DND-41 (cell line): ENCODE results near the gene ACIN1.

ENCODE experiments used
- ATAC-seq: fragments of 200-7000 bp; cut with Tn5 transposase; 3 replicates; pipeline ENCODE4 v1.9.1; 2021; ENCODE audit warnings: low read depth; ENCODE audit not compliant: insufficient read depth
- DNase-seq: peaks from one replicate; pipeline ENCODE4 v3.0.0-alpha.2; 2020
- H2AFZ ChIP-seq: 2 replicates; pipeline ENCODE4 v1.6.0; 2012; ENCODE audit warnings: low read depth, low read length
- H3K27ac ChIP-seq: 2 replicates; pipeline ENCODE4 v1.5.1; 2012; ENCODE audit warnings: low read length, inconsistent platforms
- H3K27me3 ChIP-seq: fragments of 200-600 bp; sonication (generic); 2 replicates; pipeline ENCODE4 v1.6.0; 2012; ENCODE audit warnings: low read length, mild to moderate bottlenecking, inconsistent platforms; ENCODE audit not compliant: insufficient read depth, poor library complexity
- H3K36me3 ChIP-seq: 2 replicates; pipeline ENCODE4 v1.5.1; 2012; ENCODE audit warnings: low read length, inconsistent platforms; ENCODE audit not compliant: insufficient read depth
- H3K4me1 ChIP-seq: 2 replicates; pipeline ENCODE4 v1.5.1; 2012; ENCODE audit warnings: mild to moderate bottlenecking, low read length; ENCODE audit not compliant: insufficient read depth
- H3K4me2 ChIP-seq: 2 replicates; pipeline ENCODE4 v1.6.0; 2012; ENCODE audit warnings: mild to moderate bottlenecking, moderate library complexity, low read length, inconsistent platforms; ENCODE audit not compliant: insufficient read depth
- H3K4me3 ChIP-seq, 2 experiments: fragments of 200-600 bp in 1 of 2; shearing (Covaris generic) in 1 of 2; 2 replicates each; pipeline ENCODE4 v1.5.1; 2012 to 2016; ENCODE audit warnings: inconsistent platforms in 2 of 2, low read length in 2 of 2, mild to moderate bottlenecking in 2 of 2, low read depth in 1 of 2, moderate library complexity in 1 of 2
- H3K79me2 ChIP-seq: 2 replicates; pipeline ENCODE4 v1.6.0; 2012; ENCODE audit warnings: low read length, inconsistent platforms; ENCODE audit not compliant: insufficient read depth
- H3K9ac ChIP-seq: 2 replicates; pipeline ENCODE4 v1.6.0; 2012; ENCODE audit warnings: low read depth, mild to moderate bottlenecking, inconsistent platforms, low read length, moderate library complexity
- H3K9me3 ChIP-seq: 2 replicates; pipeline ENCODE4 v1.5.1; 2012; ENCODE audit warnings: low read length, moderate library complexity, mild to moderate bottlenecking, inconsistent platforms; ENCODE audit not compliant: insufficient read depth, severe bottlenecking
- H4K20me1 ChIP-seq: 2 replicates; pipeline ENCODE4 v1.6.0; 2012; ENCODE audit warnings: low read length; ENCODE audit not compliant: insufficient read depth
- CTCF ChIP-seq: IDR thresholded peaks from 2 replicates; pipeline ENCODE4 v1.5.1; 2012; ENCODE audit warnings: borderline replicate concordance, low read length, moderate library complexity, mild to moderate bottlenecking; ENCODE audit not compliant: poor library complexity, severe bottlenecking; ENCODE audit errors: extremely low read depth
- EZH2 ChIP-seq: IDR thresholded peaks from 3 replicates; pipeline ENCODE4 v1.6.1; 2012; ENCODE audit warnings: borderline replicate concordance, low read depth, mild to moderate bottlenecking, moderate library complexity, low read length, inconsistent platforms; ENCODE audit not compliant: severe bottlenecking

The ACIN1 gene

GRCh38 chr14:23045419-23046357 lies 49.2 kb downstream of the ACIN1 start:
- H3K79me2 ChIP-seq = no peaks in the 10 kb centered on the region
- no peak overlapping the region for H3K4me3 ChIP-seq
- H3K36me3 ChIP-seq = no peaks in the 10 kb centered on the region
- no peaks in the 10 kb centered on the region for H3K4me1 ChIP-seq
- no peak overlapping the region for H2AFZ ChIP-seq
- no peak for TF ChIP-seq EZH2
- no peak for TF ChIP-seq CTCF
- no peaks in the 10 kb centered on the region for H3K9me3 ChIP-seq
- H3K9ac ChIP-seq = no peak overlapping the region
- no peaks in the 10 kb centered on the region for H4K20me1 ChIP-seq
- peaks cover 2% of the 10 kb centered on the region for H3K27me3 ChIP-seq
- ATAC-seq (no peak), DNase-seq (no peak)
- H3K27ac ChIP-seq = no peak overlapping the region
- no peak overlapping the region for H3K4me2 ChIP-seq

- H3K9ac ChIP-seq = no peak overlapping the region
Measured at GRCh38 chr14:23044840-23045239, 50.1 kb downstream of the ACIN1 start.

GRCh38 chr14:23043754-23044153 lies 51.2 kb downstream of the ACIN1 start:
- H3K9me3 ChIP-seq = no peaks in the 10 kb centered on the region
- no peaks in the 10 kb centered on the region for H4K20me1 ChIP-seq
- no peaks in the 10 kb centered on the region for H3K79me2 ChIP-seq
- ATAC-seq = no peak
- no peaks in the 10 kb centered on the region for H3K4me1 ChIP-seq
- no peaks in the 10 kb centered on the region for H3K36me3 ChIP-seq
- H3K27me3 ChIP-seq = peaks cover 2% of the 10 kb centered on the region
- H3K9ac ChIP-seq = no peak overlapping the region
- no peak overlapping the region for H3K27ac ChIP-seq
- H2AFZ ChIP-seq = no peak overlapping the region
- H3K4me2 ChIP-seq = no peak overlapping the region
- no peak for DNase-seq
- no peak overlapping the region for H3K4me3 ChIP-seq
- TF ChIP-seq EZH2 = no peak
- TF ChIP-seq CTCF = no peak

More at GRCh38 chr14:23044840-23045239, 50.1 kb downstream of the ACIN1 start:
- DNase-seq (no peak), ATAC-seq (no peak)
- Histone ChIP-seq H3K27me3 (peaks cover 2% of the 10 kb centered on the region), H3K9me3 (no peaks in the 10 kb centered on the region), H2AFZ (no peak overlapping the region), H3K4me1 (no peaks in the 10 kb centered on the region), H4K20me1 (no peaks in the 10 kb centered on the region), H3K79me2 (no peaks in the 10 kb centered on the region), H3K4me2 (no peak overlapping the region), H3K36me3 (no peaks in the 10 kb centered on the region), H3K27ac (no peak overlapping the region), H3K4me3 (no peak overlapping the region)
- no peak for TF ChIP-seq EZH2
- TF ChIP-seq CTCF = no peak
